Choroid plexus epithelial cell (primary cell): ENCODE results near the gene ADPRS.

Experiments used
- DNase-seq: peaks from one replicate; pipeline ENCODE4 v3.0.0-alpha.2; 2010; ENCODE audit warnings: low read depth
- H3K4me3 ChIP-seq: 2 replicates; pipeline ENCODE4 v1.5.1; 2011; ENCODE audit warnings: low read depth, mild to moderate bottlenecking, control low read depth, low read length, moderate library complexity
- TF ChIP-seq, protein P1 (sequence below): conservative IDR thresholded peaks from 2 replicates; pipeline ENCODE4 v1.5.1; 2011; ENCODE audit warnings: low read depth, mild to moderate bottlenecking, control low read depth, inconsistent platforms, low read length, moderate library complexity

ADPRS gene

DNA sequence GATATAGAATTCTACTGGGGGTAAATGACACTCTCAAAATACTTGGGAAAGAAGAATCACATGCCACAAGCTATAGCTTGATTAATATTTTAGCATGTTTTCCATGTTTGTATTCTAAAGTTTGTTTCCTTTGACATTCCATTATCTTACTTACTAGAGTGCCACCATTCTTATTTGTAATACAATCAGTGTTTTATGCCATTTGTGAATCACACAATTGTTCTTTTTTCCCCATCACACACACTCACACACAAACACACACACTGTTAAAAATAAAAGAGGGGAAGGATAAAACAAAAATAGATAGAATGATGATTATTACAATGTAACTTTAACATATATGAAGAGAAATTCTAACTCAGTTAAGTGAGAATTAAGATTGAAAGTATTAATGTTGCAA is 20.8 kb upstream of the ADPRS start:
- TF ChIP-seq, protein P1, sequence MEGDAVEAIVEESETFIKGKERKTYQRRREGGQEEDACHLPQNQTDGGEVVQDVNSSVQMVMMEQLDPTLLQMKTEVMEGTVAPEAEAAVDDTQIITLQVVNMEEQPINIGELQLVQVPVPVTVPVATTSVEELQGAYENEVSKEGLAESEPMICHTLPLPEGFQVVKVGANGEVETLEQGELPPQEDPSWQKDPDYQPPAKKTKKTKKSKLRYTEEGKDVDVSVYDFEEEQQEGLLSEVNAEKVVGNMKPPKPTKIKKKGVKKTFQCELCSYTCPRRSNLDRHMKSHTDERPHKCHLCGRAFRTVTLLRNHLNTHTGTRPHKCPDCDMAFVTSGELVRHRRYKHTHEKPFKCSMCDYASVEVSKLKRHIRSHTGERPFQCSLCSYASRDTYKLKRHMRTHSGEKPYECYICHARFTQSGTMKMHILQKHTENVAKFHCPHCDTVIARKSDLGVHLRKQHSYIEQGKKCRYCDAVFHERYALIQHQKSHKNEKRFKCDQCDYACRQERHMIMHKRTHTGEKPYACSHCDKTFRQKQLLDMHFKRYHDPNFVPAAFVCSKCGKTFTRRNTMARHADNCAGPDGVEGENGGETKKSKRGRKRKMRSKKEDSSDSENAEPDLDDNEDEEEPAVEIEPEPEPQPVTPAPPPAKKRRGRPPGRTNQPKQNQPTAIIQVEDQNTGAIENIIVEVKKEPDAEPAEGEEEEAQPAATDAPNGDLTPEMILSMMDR: no peak
- no peak overlapping the region for H3K4me3 ChIP-seq
- DNase-seq: no peak

DNA sequence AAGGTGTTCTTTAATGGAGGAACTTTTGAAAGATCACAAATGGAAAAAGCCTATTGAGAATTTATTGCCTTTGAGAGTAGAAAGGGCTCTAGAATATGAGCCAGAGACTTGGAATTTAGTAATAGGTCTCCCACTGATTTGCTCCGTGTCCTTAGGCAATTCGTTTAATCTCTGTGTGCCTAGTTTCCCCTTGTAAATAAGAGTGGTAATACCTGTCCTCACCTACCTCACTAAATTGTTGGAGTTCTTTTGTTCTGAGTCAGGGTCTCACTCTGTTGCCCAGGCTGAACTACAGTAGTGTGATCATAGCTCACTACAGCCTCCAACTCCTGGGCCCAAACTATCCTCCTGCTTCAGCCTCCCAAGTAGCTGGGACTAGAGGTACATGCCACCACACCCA is 19.8 kb upstream of the ADPRS start:
- TF ChIP-seq, protein P1: no peak
- H3K4me3 ChIP-seq: no peak overlapping the region
- no peak for DNase-seq

DNA sequence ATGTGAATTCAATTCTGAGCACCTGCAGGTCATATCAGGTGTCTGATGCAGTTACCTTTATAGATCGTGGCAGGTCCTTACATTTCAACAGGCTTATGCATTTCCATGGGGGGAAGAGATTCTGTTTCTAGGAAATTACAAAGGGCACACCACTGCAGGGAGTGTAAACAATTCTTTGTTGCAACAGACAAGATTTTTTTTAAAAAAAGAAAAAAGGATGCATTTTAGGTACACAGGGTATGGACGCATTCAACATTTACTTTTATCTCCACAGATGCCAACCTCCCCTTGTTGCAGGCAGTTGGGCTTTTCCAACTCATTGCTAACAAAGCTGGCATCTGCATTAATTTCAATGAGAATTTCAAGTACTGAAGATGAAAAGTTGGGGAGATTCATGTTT is 18.3 kb upstream of the ADPRS start:
- no peak overlapping the region for H3K4me3 ChIP-seq
- no peak for DNase-seq
- TF ChIP-seq, protein P1: no peak

GRCh38 chr1:36076979-36077573 is 11.6 kb upstream of the ADPRS start:
- TF ChIP-seq, protein P1: no peak
- DNase-seq: peak; percentile 16
- no peak overlapping the region for H3K4me3 ChIP-seq

GRCh38 chr1:36080236-36080635 is 8.5 kb upstream of the ADPRS start:
- DNase-seq: no peak
- TF ChIP-seq, protein P1: no peak
- H3K4me3 ChIP-seq: no peak overlapping the region

DNA sequence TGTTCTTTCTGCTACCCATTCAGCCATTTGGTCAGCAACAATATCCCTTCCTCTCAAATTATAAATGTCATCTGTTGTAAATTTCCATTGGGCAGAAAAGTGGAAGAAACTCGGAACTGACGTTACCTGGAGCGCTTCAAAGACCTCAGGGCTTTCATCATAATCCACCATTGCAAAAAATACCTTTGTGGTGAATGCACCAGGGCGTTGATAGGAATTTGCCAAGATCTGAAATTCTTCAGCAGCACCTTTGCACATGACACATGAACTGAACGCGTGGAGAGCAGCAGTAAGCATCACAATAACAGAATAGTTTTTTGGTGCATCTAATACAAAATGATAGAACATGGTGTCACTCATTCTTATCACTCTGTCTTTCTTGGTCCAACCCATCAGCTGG is 7.9 kb upstream of the ADPRS start:
- DNase-seq: no peak
- no peak overlapping the region for H3K4me3 ChIP-seq
- TF ChIP-seq, protein P1: no peak

DNA sequence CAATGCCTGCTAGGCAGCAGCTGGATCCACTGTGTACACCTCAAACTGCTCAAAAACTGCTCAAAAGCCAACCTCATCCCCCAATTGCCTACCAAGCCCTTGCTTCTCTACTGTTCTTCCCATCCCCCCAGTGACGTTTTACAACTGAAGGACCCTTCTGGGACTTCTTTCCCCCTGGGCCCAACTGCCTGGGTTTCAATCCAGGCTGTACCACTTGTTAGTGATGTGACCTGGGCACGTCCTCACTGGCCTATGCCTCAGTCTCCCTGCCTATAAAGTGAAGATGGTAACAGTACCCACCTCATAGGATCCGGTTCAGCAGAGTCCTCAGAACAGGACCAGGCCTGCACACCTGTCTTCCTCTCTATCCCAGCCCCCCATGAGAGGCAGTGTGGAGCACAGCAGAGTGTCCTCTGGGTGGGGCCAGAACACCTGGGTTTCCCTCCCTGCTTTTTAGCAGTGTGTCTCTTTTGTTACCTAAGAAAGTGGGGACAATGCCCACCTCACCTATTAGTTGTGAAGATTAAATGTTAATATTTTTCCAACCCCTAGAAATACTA is 6.7 kb upstream of the ADPRS start:
- no peak overlapping the region for H3K4me3 ChIP-seq
- TF ChIP-seq, protein P1: no peak
- DNase-seq: no peak
